DOHH2 (cell line): ENCODE measurements around the gene ITGB4.

ENCODE experiments used
- H3F3A ChIP-seq: fragments of 200-600 bp; sonication (generic), shearing (Covaris generic); 2 replicates; pipeline ENCODE4 v1.6.0; 2016; ENCODE audit warnings: antibody characterized with exemption, mild to moderate bottlenecking; ENCODE audit not compliant: control insufficient read depth, insufficient read depth
- H3K27ac ChIP-seq: fragments of 200-600 bp; sonication (generic); 2 replicates; pipeline ENCODE4 v1.5.1; 2014; ENCODE audit warnings: low read depth, mild to moderate bottlenecking, low read length, moderate library complexity
- H3K27me3 ChIP-seq: fragments of 200-600 bp; sonication (generic); 2 replicates; pipeline ENCODE4 v1.6.1; 2014; ENCODE audit warnings: mild to moderate bottlenecking, low read length, mixed read lengths; ENCODE audit not compliant: control insufficient read depth
- H3K36me3 ChIP-seq: fragments of 200-600 bp; sonication (generic); 2 replicates; pipeline ENCODE4 v1.6.1; 2014; ENCODE audit warnings: mild to moderate bottlenecking, low read length, moderate library complexity, mixed read lengths; ENCODE audit not compliant: control insufficient read depth
- H3K4me1 ChIP-seq: fragments of 200-600 bp; sonication (generic); 2 replicates; pipeline ENCODE4 v1.6.1; 2014; ENCODE audit warnings: mild to moderate bottlenecking, low read length, mixed read lengths; ENCODE audit not compliant: control insufficient read depth
- H3K4me2 ChIP-seq: fragments of 200-600 bp; sonication (generic); 2 replicates; pipeline ENCODE4 v1.6.0; 2014; ENCODE audit warnings: mild to moderate bottlenecking, low read length, moderate library complexity
- H3K4me3 ChIP-seq: fragments of 200-600 bp; sonication (generic); 2 replicates; pipeline ENCODE4 v1.5.1; 2014; ENCODE audit warnings: mild to moderate bottlenecking, low read length, mixed read lengths
- H3K79me2 ChIP-seq: fragments of 200-600 bp; sonication (generic); 2 replicates; pipeline ENCODE4 v1.6.1; 2014; ENCODE audit warnings: mild to moderate bottlenecking, low read length, mixed read lengths; ENCODE audit not compliant: control insufficient read depth
- H3K9me2 ChIP-seq: fragments of 200-600 bp; sonication (generic); replicated peaks from 2 replicates; pipeline ENCODE4 v1.6.1; 2014; ENCODE audit warnings: mild to moderate bottlenecking, low read length, mixed read lengths; ENCODE audit not compliant: control insufficient read depth
- H3K9me3 ChIP-seq: fragments of 200-600 bp; sonication (generic); 2 replicates; pipeline ENCODE4 v1.6.1; 2014; ENCODE audit warnings: antibody characterized with exemption, low read length, mixed read lengths; ENCODE audit not compliant: control insufficient read depth, insufficient read depth
- H4K20me1 ChIP-seq: fragments of 200-600 bp; sonication (generic); 2 replicates; pipeline ENCODE4 v1.6.0; 2014; ENCODE audit warnings: low read depth, mild to moderate bottlenecking, antibody characterized with exemption, low read length, moderate library complexity; ENCODE audit not compliant: control insufficient read depth, insufficient read depth
- EZH2phosphoT487 ChIP-seq: fragments of 200-600 bp; sonication (generic); IDR thresholded peaks from 2 replicates; pipeline ENCODE4 v1.6.1; 2017; ENCODE audit warnings: borderline replicate concordance, mild to moderate bottlenecking, antibody characterized with exemption, low read length, moderate library complexity, mixed read lengths
- TF ChIP-seq, protein P1 (sequence below): fragments of 200-600 bp; sonication (generic); IDR thresholded peaks from one replicate; pipeline ENCODE4 v1.5.1; 2014; ENCODE audit warnings: antibody characterized with exemption, mild to moderate bottlenecking, low read depth, low read length; ENCODE audit not compliant: poor library complexity, severe bottlenecking

The ITGB4 gene

DNA sequence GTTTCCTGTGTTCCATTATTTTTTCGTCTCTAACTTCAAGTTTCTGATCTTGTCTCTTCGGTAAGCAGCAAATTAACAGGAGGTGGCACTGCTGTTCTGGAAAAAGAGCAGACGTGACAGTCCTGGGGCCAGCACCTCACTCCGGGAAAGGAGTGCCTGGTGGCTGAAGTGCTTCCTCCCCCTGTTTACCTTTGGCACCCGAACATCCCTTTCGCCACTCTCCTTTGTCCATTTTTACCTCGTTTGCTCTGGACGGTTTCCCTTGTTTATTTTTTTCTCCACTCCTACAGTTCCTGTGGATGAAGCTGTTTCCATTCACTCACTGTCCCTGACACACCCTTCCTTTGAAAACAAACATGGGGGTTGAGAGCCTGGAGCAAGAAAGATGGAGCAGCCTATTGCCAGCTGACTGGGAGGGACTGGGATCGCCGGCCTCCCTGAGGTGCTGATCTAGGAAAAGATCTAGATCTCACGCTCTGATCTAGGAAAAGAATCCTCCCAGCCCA, 41.5 kb upstream of the ITGB4 start:
- TF ChIP-seq EZH2phosphoT487 = no peak
- TF ChIP-seq, protein P1, sequence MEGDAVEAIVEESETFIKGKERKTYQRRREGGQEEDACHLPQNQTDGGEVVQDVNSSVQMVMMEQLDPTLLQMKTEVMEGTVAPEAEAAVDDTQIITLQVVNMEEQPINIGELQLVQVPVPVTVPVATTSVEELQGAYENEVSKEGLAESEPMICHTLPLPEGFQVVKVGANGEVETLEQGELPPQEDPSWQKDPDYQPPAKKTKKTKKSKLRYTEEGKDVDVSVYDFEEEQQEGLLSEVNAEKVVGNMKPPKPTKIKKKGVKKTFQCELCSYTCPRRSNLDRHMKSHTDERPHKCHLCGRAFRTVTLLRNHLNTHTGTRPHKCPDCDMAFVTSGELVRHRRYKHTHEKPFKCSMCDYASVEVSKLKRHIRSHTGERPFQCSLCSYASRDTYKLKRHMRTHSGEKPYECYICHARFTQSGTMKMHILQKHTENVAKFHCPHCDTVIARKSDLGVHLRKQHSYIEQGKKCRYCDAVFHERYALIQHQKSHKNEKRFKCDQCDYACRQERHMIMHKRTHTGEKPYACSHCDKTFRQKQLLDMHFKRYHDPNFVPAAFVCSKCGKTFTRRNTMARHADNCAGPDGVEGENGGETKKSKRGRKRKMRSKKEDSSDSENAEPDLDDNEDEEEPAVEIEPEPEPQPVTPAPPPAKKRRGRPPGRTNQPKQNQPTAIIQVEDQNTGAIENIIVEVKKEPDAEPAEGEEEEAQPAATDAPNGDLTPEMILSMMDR = no peak
- H3K36me3 ChIP-seq = peaks cover 75% of the 10 kb centered on the region
- no peak overlapping the region for H3K4me2 ChIP-seq

DNA sequence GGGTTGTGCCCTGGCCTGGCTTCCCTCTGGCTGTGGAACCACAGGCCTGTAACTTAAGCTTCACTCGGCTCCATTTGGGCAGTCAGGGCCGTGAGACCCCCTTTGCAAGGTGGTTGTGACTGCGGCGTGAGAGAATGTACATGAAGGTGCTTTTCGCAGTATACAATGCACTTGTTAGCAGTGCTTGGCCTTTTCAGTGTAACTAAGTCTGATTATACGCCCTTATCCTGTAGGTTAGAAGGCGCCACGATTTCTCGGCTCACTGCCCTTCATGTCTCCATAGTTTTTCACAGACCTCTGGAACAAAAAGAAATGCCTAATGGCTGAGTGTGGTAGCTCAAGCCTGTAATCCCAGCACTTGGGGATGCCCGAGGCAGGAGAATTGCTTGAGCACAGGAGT, 40.8 kb upstream of the ITGB4 start:
- no peaks in the 10 kb centered on the region for H3K27me3 ChIP-seq
- no peak overlapping the region for H3K27ac ChIP-seq
- no peaks in the 10 kb centered on the region for H3K9me2 ChIP-seq
- H3K4me2 ChIP-seq = no peak overlapping the region
- no peak overlapping the region for H3K4me3 ChIP-seq
- peaks cover 91% of the 10 kb centered on the region for H3K79me2 ChIP-seq
- H3K9me3 ChIP-seq = no peaks in the 10 kb centered on the region
- peaks cover 6% of the 10 kb centered on the region for H3F3A ChIP-seq
- H3K36me3 ChIP-seq = peaks cover 73% of the 10 kb centered on the region
- H4K20me1 ChIP-seq = peaks cover 3% of the 10 kb centered on the region; the same call in 1 of the 2 replicates
- TF ChIP-seq, protein P1 = no peak
- no peak for TF ChIP-seq EZH2phosphoT487
- H3K4me1 ChIP-seq = peaks cover 22% of the 10 kb centered on the region

More for the DNA sequence above, 41.5 kb upstream of the ITGB4 start:
- peaks cover 20% of the 10 kb centered on the region for H3K4me1 ChIP-seq
- H3K27ac ChIP-seq = no peak overlapping the region
- H3K9me2 ChIP-seq = no peaks in the 10 kb centered on the region
- H3K79me2 ChIP-seq = peaks cover 91% of the 10 kb centered on the region
- H4K20me1 ChIP-seq = peaks cover 3% of the 10 kb centered on the region; the same call in 1 of the 2 replicates
- H3K4me3 ChIP-seq = no peak overlapping the region
- H3F3A ChIP-seq = peaks cover 6% of the 10 kb centered on the region
- no peaks in the 10 kb centered on the region for H3K9me3 ChIP-seq
- no peaks in the 10 kb centered on the region for H3K27me3 ChIP-seq

DNA sequence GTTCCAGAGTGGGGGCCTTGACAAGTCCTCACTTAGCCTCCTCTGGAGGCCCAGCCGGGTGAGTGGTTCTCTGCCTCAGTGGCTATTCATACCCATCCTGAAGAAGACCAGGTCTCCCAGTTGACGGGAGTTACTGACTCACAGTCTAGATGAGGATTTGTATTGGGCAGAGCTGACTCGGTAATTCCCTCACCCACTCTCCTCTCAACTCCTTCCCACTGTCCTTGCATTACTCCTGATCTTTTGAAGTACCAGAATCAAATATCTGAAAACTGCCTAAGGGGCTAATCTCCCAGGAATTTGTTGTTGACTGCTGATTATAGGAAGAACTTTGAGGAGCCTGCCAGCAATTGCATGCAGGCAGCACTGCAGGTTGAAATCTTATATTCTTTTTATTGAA, 40.0 kb upstream of the ITGB4 start:
- H3K9me3 ChIP-seq = no peaks in the 10 kb centered on the region
- no peaks in the 10 kb centered on the region for H3K27me3 ChIP-seq
- no peaks in the 10 kb centered on the region for H3K9me2 ChIP-seq
- no peak for TF ChIP-seq EZH2phosphoT487
- TF ChIP-seq, protein P1 = no peak
- H3F3A ChIP-seq = peaks cover 2% of the 10 kb centered on the region
- H3K4me1 ChIP-seq = peaks cover 30% of the 10 kb centered on the region
- peaks cover 3% of the 10 kb centered on the region; the same call in 1 of the 2 replicates for H4K20me1 ChIP-seq
- peaks cover 91% of the 10 kb centered on the region for H3K79me2 ChIP-seq
- H3K4me2 ChIP-seq = no peak overlapping the region
- H3K36me3 ChIP-seq = peaks cover 67% of the 10 kb centered on the region
- no peak overlapping the region for H3K27ac ChIP-seq
- no peak overlapping the region for H3K4me3 ChIP-seq

GRCh38 chr17:75683583-75683982, 37.7 kb upstream of the ITGB4 start:
- TF ChIP-seq, protein P1 = no peak
- no peak for TF ChIP-seq EZH2phosphoT487
- Histone ChIP-seq H3K79me2 (peaks cover 91% of the 10 kb centered on the region), H3F3A (peaks cover 10% of the 10 kb centered on the region), H3K27ac (no peak overlapping the region), H3K4me1 (peaks cover 53% of the 10 kb centered on the region), H3K27me3 (no peaks in the 10 kb centered on the region), H3K9me3 (no peaks in the 10 kb centered on the region), H3K36me3 (peaks cover 69% of the 10 kb centered on the region), H3K4me3 (no peak overlapping the region), H3K4me2 (no peak overlapping the region), H3K9me2 (no peaks in the 10 kb centered on the region), H4K20me1 (peaks cover under 1% of the 10 kb centered on the region; the same call in 1 of the 2 replicates)
